HCT116 (cell line): ENCODE data around the gene TMEM138.

ENCODE experiments used
- FOSL1 ChIP-seq: IDR thresholded peaks from 2 replicates; pipeline ENCODE4 v1.6.1; 2012; ENCODE audit warnings: low read depth
- POLR2AphosphoS5 ChIP-seq: IDR thresholded peaks from 2 replicates; pipeline ENCODE4 v1.6.1; 2011; ENCODE audit warnings: mild to moderate bottlenecking, low read depth, low read length, moderate library complexity
- REST ChIP-seq: IDR thresholded peaks from 2 replicates; pipeline ENCODE4 v1.6.1; 2012; ENCODE audit warnings: low read depth
- SP1 ChIP-seq: IDR thresholded peaks from 2 replicates; pipeline ENCODE4 v1.6.1; 2012; ENCODE audit warnings: low read depth
- ZFX ChIP-seq: fragments of 450-650 bp; IDR thresholded peaks from 2 replicates; pipeline ENCODE4 v1.6.1; 2017
- TF ChIP-seq, protein P1 (sequence below), 3 experiments: fragments of 200-600 bp in 1 of 3; sonication (generic) in 1 of 3; IDR thresholded peaks in 2 of 3; conservative IDR thresholded peaks in 1 of 3; 2 replicates each; pipeline ENCODE4 v1.5.1; 2012 to 2017; ENCODE audit warnings: low read depth in 2 of 3, low read length in 2 of 3, antibody characterized with exemption in 1 of 3, borderline replicate concordance in 1 of 3, control low read depth in 1 of 3, mild to moderate bottlenecking in 1 of 3, mixed read lengths in 1 of 3, mixed run types in 1 of 3, moderate library complexity in 1 of 3; ENCODE audit not compliant: insufficient read depth in 1 of 3

DNA sequence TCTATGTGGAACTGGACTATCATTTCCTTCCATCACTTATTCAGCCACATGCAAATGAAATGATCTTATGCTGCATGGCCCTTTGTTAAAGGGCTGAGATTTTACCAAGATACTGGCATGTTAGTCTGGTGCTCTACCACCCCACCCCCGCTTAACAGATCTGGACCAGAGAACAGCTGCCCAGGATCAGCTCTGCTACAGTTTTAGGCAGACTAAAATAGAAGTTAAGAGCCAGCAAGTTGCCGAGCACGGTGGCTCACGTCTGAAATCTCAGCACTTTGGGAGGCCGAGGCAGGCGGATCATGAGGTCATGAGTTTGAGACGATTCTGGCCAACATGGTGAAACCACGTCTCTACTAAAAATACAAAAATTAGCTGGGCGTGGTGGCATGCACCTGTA lies 33.8 kb upstream of the TMEM138 start:
- TF ChIP-seq, protein P1, sequence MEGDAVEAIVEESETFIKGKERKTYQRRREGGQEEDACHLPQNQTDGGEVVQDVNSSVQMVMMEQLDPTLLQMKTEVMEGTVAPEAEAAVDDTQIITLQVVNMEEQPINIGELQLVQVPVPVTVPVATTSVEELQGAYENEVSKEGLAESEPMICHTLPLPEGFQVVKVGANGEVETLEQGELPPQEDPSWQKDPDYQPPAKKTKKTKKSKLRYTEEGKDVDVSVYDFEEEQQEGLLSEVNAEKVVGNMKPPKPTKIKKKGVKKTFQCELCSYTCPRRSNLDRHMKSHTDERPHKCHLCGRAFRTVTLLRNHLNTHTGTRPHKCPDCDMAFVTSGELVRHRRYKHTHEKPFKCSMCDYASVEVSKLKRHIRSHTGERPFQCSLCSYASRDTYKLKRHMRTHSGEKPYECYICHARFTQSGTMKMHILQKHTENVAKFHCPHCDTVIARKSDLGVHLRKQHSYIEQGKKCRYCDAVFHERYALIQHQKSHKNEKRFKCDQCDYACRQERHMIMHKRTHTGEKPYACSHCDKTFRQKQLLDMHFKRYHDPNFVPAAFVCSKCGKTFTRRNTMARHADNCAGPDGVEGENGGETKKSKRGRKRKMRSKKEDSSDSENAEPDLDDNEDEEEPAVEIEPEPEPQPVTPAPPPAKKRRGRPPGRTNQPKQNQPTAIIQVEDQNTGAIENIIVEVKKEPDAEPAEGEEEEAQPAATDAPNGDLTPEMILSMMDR (IDR thresholded peaks at IDR 0.05 in 2 of 3, conservative IDR thresholded peaks at IDR 0.05 in 1 of 3; ENCODE audit: borderline replicate concordance in 1 of 3, insufficient read depth in 1 of 3, low read depth in 2 of 3, low read length in 2 of 3) = no peak
- TF ChIP-seq FOSL1 (no peak), POLR2AphosphoS5 (no peak), SP1 (no peak), REST (no peak), ZFX (no peak)
